Loucy (cell line): ENCODE measurements around the gene GRIN3B.

Experiments used
- EZH2phosphoT487 ChIP-seq: fragments of 200-600 bp; IDR thresholded peaks from 2 replicates; pipeline ENCODE4 v1.6.1; 2018; ENCODE audit warnings: antibody characterized with exemption, mild to moderate bottlenecking, moderate library complexity, borderline replicate concordance
- TF ChIP-seq, protein P1 (sequence below): fragments of 200-600 bp; sonication (generic); conservative IDR thresholded peaks from 2 replicates; pipeline ENCODE4 v1.5.1; 2014; ENCODE audit warnings: mild to moderate bottlenecking, antibody characterized with exemption, low read length

- TF ChIP-seq, protein P1, sequence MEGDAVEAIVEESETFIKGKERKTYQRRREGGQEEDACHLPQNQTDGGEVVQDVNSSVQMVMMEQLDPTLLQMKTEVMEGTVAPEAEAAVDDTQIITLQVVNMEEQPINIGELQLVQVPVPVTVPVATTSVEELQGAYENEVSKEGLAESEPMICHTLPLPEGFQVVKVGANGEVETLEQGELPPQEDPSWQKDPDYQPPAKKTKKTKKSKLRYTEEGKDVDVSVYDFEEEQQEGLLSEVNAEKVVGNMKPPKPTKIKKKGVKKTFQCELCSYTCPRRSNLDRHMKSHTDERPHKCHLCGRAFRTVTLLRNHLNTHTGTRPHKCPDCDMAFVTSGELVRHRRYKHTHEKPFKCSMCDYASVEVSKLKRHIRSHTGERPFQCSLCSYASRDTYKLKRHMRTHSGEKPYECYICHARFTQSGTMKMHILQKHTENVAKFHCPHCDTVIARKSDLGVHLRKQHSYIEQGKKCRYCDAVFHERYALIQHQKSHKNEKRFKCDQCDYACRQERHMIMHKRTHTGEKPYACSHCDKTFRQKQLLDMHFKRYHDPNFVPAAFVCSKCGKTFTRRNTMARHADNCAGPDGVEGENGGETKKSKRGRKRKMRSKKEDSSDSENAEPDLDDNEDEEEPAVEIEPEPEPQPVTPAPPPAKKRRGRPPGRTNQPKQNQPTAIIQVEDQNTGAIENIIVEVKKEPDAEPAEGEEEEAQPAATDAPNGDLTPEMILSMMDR, result no peak
- TF ChIP-seq EZH2phosphoT487, result no peak
These were observed 17.7 kb downstream of the GRIN3B start for GRCh38 chr19:1017906-1018305.
